H9 (cell line): ENCODE measurements around the gene CAMSAP2. TPM values are rescaled to one million over a fixed set of nuclear protein-coding genes. Genes with fewer than 3 reads are reported as not detected.

Experiments used
- DNase-seq: peaks from one replicate; pipeline ENCODE4 v3.0.0-alpha.2; 2017
- H2AFZ ChIP-seq: one replicate; pipeline ENCODE4 v1.6.1; 2013; ENCODE audit warnings: mild to moderate bottlenecking, low read length, control low read depth, moderate library complexity
- H2AK5ac ChIP-seq: 2 replicates; pipeline ENCODE4 v1.6.1; 2013; ENCODE audit warnings: low read length, control low read depth, mixed read lengths; ENCODE audit not compliant: insufficient read length
- H2BK120ac ChIP-seq: one replicate; pipeline ENCODE4 v1.6.1; 2013; ENCODE audit warnings: low read depth, mild to moderate bottlenecking, low read length, control low read depth, inconsistent platforms; ENCODE audit not compliant: poor library complexity, severe bottlenecking
- H2BK12ac ChIP-seq: 2 replicates; pipeline ENCODE4 v1.6.1; 2013; ENCODE audit warnings: low read length, control low read depth, mixed read lengths, low read depth; ENCODE audit not compliant: insufficient read length
- H2BK15ac ChIP-seq: 2 replicates; pipeline ENCODE4 v1.6.1; 2013; ENCODE audit warnings: low read depth, low read length, control low read depth
- H2BK20ac ChIP-seq: one replicate; pipeline ENCODE4 v1.6.1; 2013; ENCODE audit warnings: low read depth, mild to moderate bottlenecking, low read length, control low read depth, inconsistent platforms; ENCODE audit not compliant: poor library complexity, severe bottlenecking
- H2BK5ac ChIP-seq: 2 replicates; pipeline ENCODE4 v1.6.1; 2013; ENCODE audit warnings: low read length, control low read depth, mixed read lengths; ENCODE audit not compliant: insufficient read length
- H3K14ac ChIP-seq: 2 replicates; pipeline ENCODE4 v1.6.1; 2013; ENCODE audit warnings: low read length, control low read depth; ENCODE audit not compliant: insufficient read depth
- H3K18ac ChIP-seq: 2 replicates; pipeline ENCODE4 v1.6.1; 2013; ENCODE audit warnings: low read depth, mild to moderate bottlenecking, mixed read lengths, low read length, control low read depth; ENCODE audit not compliant: insufficient read length
- H3K23ac ChIP-seq: 2 replicates; pipeline ENCODE4 v1.6.1; 2013; ENCODE audit warnings: low read length, control low read depth, mixed read lengths, low read depth; ENCODE audit not compliant: insufficient read length
- H3K23me2 ChIP-seq: 2 replicates; pipeline ENCODE4 v1.6.1; 2013; ENCODE audit warnings: low read depth, mild to moderate bottlenecking, mixed read lengths, low read length, control low read depth; ENCODE audit not compliant: insufficient read length, poor library complexity, severe bottlenecking
- H3K27ac ChIP-seq: 2 replicates; pipeline ENCODE4 v1.5.1; 2013; ENCODE audit warnings: low read length, control low read depth, mixed read lengths, low read depth; ENCODE audit not compliant: insufficient read length
- H3K27me3 ChIP-seq: 2 replicates; pipeline ENCODE4 v1.6.1; 2013; ENCODE audit warnings: low read length, control low read depth, inconsistent platforms; ENCODE audit not compliant: insufficient read depth
- H3K4ac ChIP-seq: 2 replicates; pipeline ENCODE4 v1.6.1; 2013; ENCODE audit warnings: low read depth, mild to moderate bottlenecking, control low read depth, inconsistent platforms, low read length, moderate library complexity
- H3K4me1 ChIP-seq: 2 replicates; pipeline ENCODE4 v1.6.1; 2013; ENCODE audit warnings: low read length, control low read depth, inconsistent platforms; ENCODE audit not compliant: insufficient read depth
- H3K4me2 ChIP-seq: 2 replicates; pipeline ENCODE4 v1.6.1; 2013; ENCODE audit warnings: low read length, control low read depth, mixed read lengths; ENCODE audit not compliant: insufficient read length, insufficient read depth
- H3K56ac ChIP-seq: 2 replicates; pipeline ENCODE4 v1.6.1; 2013; ENCODE audit warnings: low read depth, mild to moderate bottlenecking, mixed read lengths, low read length, control low read depth; ENCODE audit not compliant: insufficient read length
- H3K79me1 ChIP-seq: 2 replicates; pipeline ENCODE4 v1.6.1; 2013; ENCODE audit warnings: low read depth, mild to moderate bottlenecking, moderate library complexity, low read length, control low read depth, inconsistent platforms; ENCODE audit not compliant: insufficient read depth, poor library complexity, severe bottlenecking
- H3K79me2 ChIP-seq: 2 replicates; pipeline ENCODE4 v1.6.1; 2013; ENCODE audit warnings: low read length, control low read depth, inconsistent platforms; ENCODE audit not compliant: insufficient read depth
- H3K9ac ChIP-seq: 2 replicates; pipeline ENCODE4 v1.6.1; 2013; ENCODE audit warnings: low read length, control low read depth, mixed read lengths; ENCODE audit not compliant: insufficient read length; ENCODE audit errors: extremely low read depth
- H3K9me3 ChIP-seq: one replicate; pipeline ENCODE4 v1.6.1; 2013; ENCODE audit warnings: low read depth, low read length, inconsistent platforms; ENCODE audit not compliant: control insufficient read depth
- H3T11ph ChIP-seq: one replicate; pipeline ENCODE4 v1.6.1; 2013; ENCODE audit warnings: mild to moderate bottlenecking, low read length, control low read depth, inconsistent platforms
- H4K20me1 ChIP-seq: one replicate; pipeline ENCODE4 v1.6.1; 2013; ENCODE audit not compliant: control insufficient read depth, insufficient read length, insufficient read depth
- H4K5ac ChIP-seq: 2 replicates; pipeline ENCODE4 v1.6.1; 2013; ENCODE audit warnings: low read depth, mild to moderate bottlenecking, mixed read lengths, low read length, control low read depth; ENCODE audit not compliant: insufficient read length
- H4K8ac ChIP-seq: replicated peaks from 2 replicates; pipeline ENCODE4 v1.6.1; 2013; ENCODE audit warnings: low read length, control low read depth, mixed read lengths, low read depth; ENCODE audit not compliant: insufficient read length
- H4K91ac ChIP-seq: 2 replicates; pipeline ENCODE4 v1.6.1; 2013; ENCODE audit warnings: low read depth, mild to moderate bottlenecking, moderate library complexity, mixed read lengths, low read length, control low read depth; ENCODE audit not compliant: insufficient read length
- H3K27ac Mint-ChIP-seq, 3 experiments: 2 replicates in 2 of 3; 3 replicates in 1 of 3; pipeline ENCODE4 v1.8.0; 2020 to 2021; ENCODE audit warnings: mixed read lengths in 3 of 3, mild to moderate bottlenecking in 1 of 3, moderate library complexity in 1 of 3
- H3K27me3 Mint-ChIP-seq: 2 replicates; pipeline ENCODE4 v1.8.0; 2021; ENCODE audit warnings: low read depth, mild to moderate bottlenecking, moderate library complexity, mixed read lengths
- H3K36me3 Mint-ChIP-seq, 3 experiments: 2 replicates in 2 of 3; 3 replicates in 1 of 3; pipeline ENCODE4 v1.8.0; 2020 to 2021; ENCODE audit warnings: low read depth in 3 of 3, mixed read lengths in 3 of 3; ENCODE audit not compliant: insufficient read depth in 1 of 3
- H3K4me1 Mint-ChIP-seq, 2 experiments: 2 replicates each; pipeline ENCODE4 v1.8.0; 2020; ENCODE audit warnings: mixed read lengths in 2 of 2
- H3K4me3 Mint-ChIP-seq, 2 experiments: 2 replicates in 1 of 2; 3 replicates in 1 of 2; pipeline ENCODE4 v1.8.0; 2020 to 2021; ENCODE audit warnings: mild to moderate bottlenecking in 2 of 2, mixed read lengths in 2 of 2, moderate library complexity in 1 of 2
- H3K9me3 Mint-ChIP-seq, 2 experiments: 2 replicates in 1 of 2; 3 replicates in 1 of 2; pipeline ENCODE4 v1.8.0; 2020; ENCODE audit warnings: mild to moderate bottlenecking in 2 of 2, mixed read lengths in 2 of 2, moderate library complexity in 1 of 2
- WGBS: extraction: QIAGEN DNeasy Blood & Tissue Kit; methylation state at CpG from one replicate; pipeline ENCODE4 v1.1.7; 2013; ENCODE audit warnings: missing lambda C conversion rate, low lambda C conversion rate, mixed read lengths; ENCODE audit not compliant: insufficient read length; ENCODE audit errors: extremely low coverage; 5-methylcytosine and 5-hydroxymethylcytosine counted together
- total RNA-seq: library from RNA; stranded (reverse); gene quantifications from 2 replicates; pipeline ENCODE4 v1.2.1, GENCODE V29; 2021
- TF ChIP-seq, protein P1 (sequence below): fragments of 200-600 bp; sonication (generic); conservative IDR thresholded peaks from 3 replicates; pipeline ENCODE4 v1.8.0; 2021; ENCODE audit warnings: antibody characterized with exemption, mild to moderate bottlenecking

CAMSAP2 gene
- total RNA-seq, 1 experiment from 2014 or later: 33.7 TPM

DNA sequence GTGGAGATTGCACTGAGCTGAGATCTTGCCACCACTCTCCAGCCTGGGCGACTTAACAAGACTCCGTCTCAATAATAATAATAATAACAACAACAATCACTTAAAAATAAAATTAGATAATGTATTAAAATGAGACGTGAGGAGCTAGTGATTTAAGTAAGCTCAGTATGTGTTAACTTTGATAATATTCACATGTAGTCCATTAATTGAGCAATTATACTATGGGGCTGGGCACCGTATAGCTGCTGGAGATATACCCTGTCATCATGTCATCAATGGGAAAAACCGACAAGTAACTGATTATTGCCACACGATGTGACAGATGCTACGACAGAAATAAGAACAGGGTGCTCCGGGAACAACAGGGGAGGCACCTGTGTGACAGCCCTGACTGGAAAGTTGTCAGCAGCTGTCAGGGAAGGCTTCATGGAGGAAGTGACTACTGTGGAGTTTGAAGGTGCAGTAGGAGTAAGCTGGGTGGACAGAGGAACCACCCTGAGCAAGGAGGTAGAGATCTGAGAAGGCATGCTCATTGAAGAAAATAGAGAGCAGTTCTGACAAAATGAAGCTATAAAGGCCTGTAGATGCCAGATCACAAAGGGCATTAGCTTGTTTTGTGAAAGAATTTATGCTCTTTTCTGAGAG is 924 bp upstream of the CAMSAP2 start:
- Histone ChIP-seq H3T11ph (no peak overlapping the region), H3K27ac (no peak overlapping the region)

More for the DNA sequence above, 924 bp upstream of the CAMSAP2 start:
- Mint-ChIP-seq H3K9me3 (no peaks in the 10 kb centered on the region), H3K27me3 (peaks cover 16% of the 10 kb centered on the region), H3K4me3 (peak overlapping the region; percentile 99 to 100), H3K4me1 (peaks cover 29 to 37% of the 10 kb centered on the region in 2 experiments), H3K27ac (no peak overlapping the region), H3K36me3 (no peaks in the 10 kb centered on the region; a peak in 1 of 7 replicates)
- no peaks in the 10 kb centered on the region for H3K9me3 ChIP-seq
- no peak overlapping the region for H4K91ac ChIP-seq
- H2BK12ac ChIP-seq: no peak overlapping the region
- peaks cover 4% of the 10 kb centered on the region for H3K79me1 ChIP-seq
- no peaks in the 10 kb centered on the region for H3K27me3 ChIP-seq
- no peak overlapping the region for H2BK120ac ChIP-seq
- no peak overlapping the region for H3K56ac ChIP-seq
- H2BK5ac ChIP-seq: no peak overlapping the region
- no peak overlapping the region for H3K4ac ChIP-seq
- no peak overlapping the region for H2BK20ac ChIP-seq
- H3K4me1 ChIP-seq: peaks cover 6% of the 10 kb centered on the region; the same call in 1 of the 2 replicates
- H3K23ac ChIP-seq: no peak overlapping the region
- WGBS: no CpG with 5 or more reads among the region's 8 CpGs
- peaks cover 13% of the 10 kb centered on the region; the same call in 1 of the 2 replicates for H3K79me2 ChIP-seq
- no peaks in the 10 kb centered on the region for H4K20me1 ChIP-seq
- no peak overlapping the region for H4K5ac ChIP-seq
- no peak overlapping the region for H2AK5ac ChIP-seq
- peaks cover 12% of the 10 kb centered on the region for H3K23me2 ChIP-seq
- H3K14ac ChIP-seq: no peak overlapping the region
- H3K9ac ChIP-seq: no peak overlapping the region
- H2AFZ ChIP-seq: no peak overlapping the region
- DNase-seq: no peak
- H4K8ac ChIP-seq: no peak overlapping the region
- no peak overlapping the region for H2BK15ac ChIP-seq
- no peak overlapping the region for H3K18ac ChIP-seq
- H3K4me2 ChIP-seq: peak overlapping the region; percentile 94
- TF ChIP-seq, protein P1, sequence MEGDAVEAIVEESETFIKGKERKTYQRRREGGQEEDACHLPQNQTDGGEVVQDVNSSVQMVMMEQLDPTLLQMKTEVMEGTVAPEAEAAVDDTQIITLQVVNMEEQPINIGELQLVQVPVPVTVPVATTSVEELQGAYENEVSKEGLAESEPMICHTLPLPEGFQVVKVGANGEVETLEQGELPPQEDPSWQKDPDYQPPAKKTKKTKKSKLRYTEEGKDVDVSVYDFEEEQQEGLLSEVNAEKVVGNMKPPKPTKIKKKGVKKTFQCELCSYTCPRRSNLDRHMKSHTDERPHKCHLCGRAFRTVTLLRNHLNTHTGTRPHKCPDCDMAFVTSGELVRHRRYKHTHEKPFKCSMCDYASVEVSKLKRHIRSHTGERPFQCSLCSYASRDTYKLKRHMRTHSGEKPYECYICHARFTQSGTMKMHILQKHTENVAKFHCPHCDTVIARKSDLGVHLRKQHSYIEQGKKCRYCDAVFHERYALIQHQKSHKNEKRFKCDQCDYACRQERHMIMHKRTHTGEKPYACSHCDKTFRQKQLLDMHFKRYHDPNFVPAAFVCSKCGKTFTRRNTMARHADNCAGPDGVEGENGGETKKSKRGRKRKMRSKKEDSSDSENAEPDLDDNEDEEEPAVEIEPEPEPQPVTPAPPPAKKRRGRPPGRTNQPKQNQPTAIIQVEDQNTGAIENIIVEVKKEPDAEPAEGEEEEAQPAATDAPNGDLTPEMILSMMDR: no peak
